ENCODE results near the gene KCNA3. TPM values are rescaled to one million over a fixed set of nuclear protein-coding genes. Genes with fewer than 3 reads are reported as not detected.

The KCNA3 gene
- total RNA-seq, 1 donor from 2014 or later = not detected

GRCh38 chr1:110633646-110634030, 41.1 kb downstream of the KCNA3 start:
- TF ChIP-seq CTCF (IDR thresholded peaks at IDR 0.05; ENCODE audit: insufficient read depth, low read length, severe bottlenecking) = no peak
- peaks cover 2% of the 10 kb centered on the region for H3K27me3 ChIP-seq (ENCODE audit: control insufficient read depth, insufficient read depth, low read length)
- DNase-seq (ENCODE audit: low read depth) (no peak), FAIRE-seq (no peak)
- H3K36me3 ChIP-seq (ENCODE audit: control insufficient read depth, insufficient read depth, low read length) = no peaks in the 10 kb centered on the region
- H3K4me3 ChIP-seq (ENCODE audit: low read depth, low read length) = no peak overlapping the region

GRCh38 chr1:110631836-110632620, 42.7 kb downstream of the KCNA3 start:
- Histone ChIP-seq H3K27me3 (ENCODE audit: control insufficient read depth, insufficient read depth, low read length) (no peaks in the 10 kb centered on the region), H3K36me3 (ENCODE audit: control insufficient read depth, insufficient read depth, low read length) (no peaks in the 10 kb centered on the region), H3K4me3 (ENCODE audit: low read depth, low read length) (no peak overlapping the region)
- no peak for DNase-seq (ENCODE audit: low read depth)
- no peak for FAIRE-seq
- TF ChIP-seq CTCF (IDR thresholded peaks at IDR 0.05; ENCODE audit: insufficient read depth, low read length, severe bottlenecking) = no peak

GRCh38 chr1:110630839-110631663, 43.7 kb downstream of the KCNA3 start:
- peak; percentile 91 for TF ChIP-seq CTCF (IDR thresholded peaks at IDR 0.05; ENCODE audit: insufficient read depth, low read length, severe bottlenecking)
- peak; percentile 54 for DNase-seq (ENCODE audit: low read depth)
- FAIRE-seq = no peak
- Histone ChIP-seq H3K4me3 (ENCODE audit: low read depth, low read length) (no peak overlapping the region), H3K36me3 (ENCODE audit: control insufficient read depth, insufficient read depth, low read length) (no peaks in the 10 kb centered on the region), H3K27me3 (ENCODE audit: control insufficient read depth, insufficient read depth, low read length) (no peaks in the 10 kb centered on the region)

GRCh38 chr1:110628323-110629105, 46.2 kb downstream of the KCNA3 start:
- TF ChIP-seq CTCF (IDR thresholded peaks at IDR 0.05; ENCODE audit: insufficient read depth, low read length, severe bottlenecking) = no peak
- Histone ChIP-seq H3K36me3 (ENCODE audit: control insufficient read depth, insufficient read depth, low read length) (no peaks in the 10 kb centered on the region), H3K27me3 (ENCODE audit: control insufficient read depth, insufficient read depth, low read length) (no peaks in the 10 kb centered on the region), H3K4me3 (ENCODE audit: low read depth, low read length) (no peak overlapping the region)
- FAIRE-seq (no peak), DNase-seq (ENCODE audit: low read depth) (no peak)

- no peak for TF ChIP-seq CTCF (IDR thresholded peaks at IDR 0.05; ENCODE audit: insufficient read depth, low read length, severe bottlenecking)
- Histone ChIP-seq H3K4me3 (ENCODE audit: low read depth, low read length) (no peak overlapping the region), H3K27me3 (ENCODE audit: control insufficient read depth, insufficient read depth, low read length) (no peaks in the 10 kb centered on the region), H3K36me3 (ENCODE audit: control insufficient read depth, insufficient read depth, low read length) (no peaks in the 10 kb centered on the region)
- FAIRE-seq (no peak), DNase-seq (ENCODE audit: low read depth) (no peak)
Observed at GRCh38 chr1:110627764-110628163, 47.0 kb downstream of the KCNA3 start.
